Liver (tissue), 3 donors: ENCODE data around the gene PLXND1.

Source experiments
- CTCF ChIP-seq: fragments of 150-350 bp; IDR thresholded peaks from 2 replicates; pipeline ENCODE4 v1.5.1; 2017; ENCODE audit warnings: improper control_type of control experiment, low read depth, low read length; ENCODE audit not compliant: missing input control
- HNF4G ChIP-seq: IDR thresholded peaks from 2 replicates; pipeline ENCODE4 v1.6.1; 2016; ENCODE audit warnings: antibody characterized with exemption
- YY1 ChIP-seq: IDR thresholded peaks from 2 replicates; pipeline ENCODE4 v1.6.1; 2016; ENCODE audit warnings: antibody characterized with exemption, mild to moderate bottlenecking
- TF ChIP-seq, protein P1 (sequence below): IDR thresholded peaks from 2 replicates; pipeline ENCODE4 v1.6.1; 2016; ENCODE audit warnings: antibody characterized with exemption
- donor health status: healthy.
- donor health status: healthy.

- TF ChIP-seq CTCF: no peak
- no peak for TF ChIP-seq HNF4G
- TF ChIP-seq, protein P1, sequence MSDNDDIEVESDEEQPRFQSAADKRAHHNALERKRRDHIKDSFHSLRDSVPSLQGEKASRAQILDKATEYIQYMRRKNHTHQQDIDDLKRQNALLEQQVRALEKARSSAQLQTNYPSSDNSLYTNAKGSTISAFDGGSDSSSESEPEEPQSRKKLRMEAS: no peak
- no peak for TF ChIP-seq YY1
These were observed 26.5 kb upstream of the PLXND1 start for GRCh38 chr3:129632977-129633376.
